A549 treated with dexamethasone at 1 μM for 4 hours (cell line): ENCODE measurements around the gene INAFM1. TPM values are rescaled to one million over a fixed set of nuclear protein-coding genes. Genes with fewer than 3 reads are reported as not detected.

Experiments used
- total RNA-seq: library from RNA; stranded (reverse); fragments of 200-300 nt; extraction: Qiagen RNA extraction; gene quantifications from 5 replicates; pipeline ENCODE4 v1.2.3, GENCODE V29; 2022

Gene INAFM1
- 4.7 to 9.6 TPM (median 8.9 TPM) in 5 replicates for total RNA-seq

GRCh38 chr19:47274071-47274890, at the start of gene INAFM1:
Gene INAFM1, plus strand, starts transcription at chr19:47274885. Its CDS starts 35 bp downstream, at chr19:47274920.

DNA sequence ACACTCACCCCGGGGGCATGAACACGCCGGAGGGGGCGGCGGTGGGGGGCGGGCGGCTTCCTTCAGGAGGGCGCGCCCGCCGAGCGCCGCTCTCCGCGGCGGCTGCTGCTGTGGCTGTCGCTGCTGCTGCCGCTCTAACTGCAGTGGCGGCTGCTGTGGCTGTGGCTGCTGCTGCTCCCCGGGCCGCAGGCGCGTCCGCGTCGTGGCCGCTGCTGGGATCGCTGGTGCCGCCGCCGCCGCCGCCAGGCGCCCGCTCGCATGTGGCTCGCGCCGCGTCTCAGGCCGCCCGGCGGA, 43.8 kb upstream of the INAFM1 start, which contains the start of gene BBC3:
Gene BBC3, minus strand, starts transcription at position 279 of the 294 bp plus-strand sequence. CDS start 2,768 bp downstream, outside the sequence.

GRCh38 chr19:47255879-47256692, 18.6 kb upstream of the INAFM1 start, which contains the start of gene CCDC9:
Gene CCDC9, plus strand, starts transcription at chr19:47256525. Its CDS starts 1,876 bp downstream, at chr19:47258401.

GRCh38 chr19:47309608-47310007, 34.9 kb downstream of the INAFM1 start, which contains the start of gene C5AR1:
Gene C5AR1, plus strand, starts transcription at chr19:47309861. Its CDS starts 35 bp downstream, at chr19:47309896.

Other genes with a start within 250 kb of the INAFM1 start
- gene TMEM160, start 226.3 kb upstream of the INAFM1 start, total RNA-seq: 28.9 to 65.7 TPM (median 55.6 TPM) in 5 replicates
- gene ZC3H4, start 161.1 kb upstream of the INAFM1 start, total RNA-seq: 20.2 to 30.3 TPM (median 28.2 TPM) in 5 replicates
- 208 to 229 TPM (median 216 TPM) in 5 replicates for gene SAE1, start 144.1 kb upstream of the INAFM1 start, total RNA-seq
- gene BBC3, start 43.7 kb upstream of the INAFM1 start, total RNA-seq: 15.1 to 23.4 TPM (median 21.6 TPM) in 5 replicates
- 20.8 to 26.5 TPM (median 25.4 TPM) in 5 replicates for gene CCDC9, start 18.4 kb upstream of the INAFM1 start, total RNA-seq
- gene C5AR1, start 35.0 kb downstream of the INAFM1 start, total RNA-seq: 1.2 to 3.3 TPM (median 2.4 TPM) in 5 replicates
- 7.0 to 13.8 TPM (median 11.3 TPM) in 5 replicates for gene C5AR2, start 57.3 kb downstream of the INAFM1 start, total RNA-seq
- gene DHX34, start 74.4 kb downstream of the INAFM1 start, total RNA-seq: 22.0 to 39.5 TPM (median 37.5 TPM) in 5 replicates
- gene MEIS3, start 144.6 kb downstream of the INAFM1 start, total RNA-seq: 32.1 to 48.0 TPM (median 41.6 TPM) in 5 replicates
- gene SLC8A2, start 197.0 kb downstream of the INAFM1 start, total RNA-seq: 0.24 to 0.58 TPM (median 0.37 TPM) in 5 replicates
- gene KPTN, start 209.3 kb downstream of the INAFM1 start, total RNA-seq: 15.3 to 24.0 TPM (median 19.6 TPM) in 5 replicates
- gene NAPA, start 240.2 kb downstream of the INAFM1 start, total RNA-seq: 85.9 to 107 TPM (median 96.2 TPM) in 5 replicates